ENCODE measurements around the gene ASCC3. TPM values are rescaled to one million over a fixed set of nuclear protein-coding genes. Genes with fewer than 3 reads are reported as not detected.
A peak's percentile ranks its signal among the peaks of the same experiment; 100 is the strongest.

Gene ASCC3
- total RNA-seq, 4 donors from 2014 or later = 12.0 to 17.7 (median 14.7) TPM

- Histone ChIP-seq H3K4me1 (peaks cover 13% of the 10 kb centered on the region in 2 donors), H3K4me3 (peak overlapping the region; percentile 67 to 87 (median 74)), H3K36me3 (no peaks in the 10 kb centered on the region), H3K9me3 (no peaks in the 10 kb centered on the region), H3K27me3 (no peaks in the 10 kb centered on the region), H3K27ac (peak overlapping the region; percentile 69 to 86 (median 84))
- ATAC-seq (no peak), DNase-seq (no peak)
- TF ChIP-seq CTCF (IDR thresholded peaks at IDR 0.05 in 4 of 5, conservative IDR thresholded peaks at IDR 0.05 in 1 of 5) (no peak), POLR2A (IDR thresholded peaks at IDR 0.05) (no peak)
- in situ Hi-C loops (cut with MboI; ENCODE audit: low sequenced_read_pairs in 4 of 4) = no loop called here
- intact Hi-C loops (cut with DNase I; ENCODE audit: low total_unique reads) = no loop called here
These were observed 828 bp downstream of the ASCC3 start for GRCh38 chr6:100880149-100880852.

- TF ChIP-seq CTCF (IDR thresholded peaks at IDR 0.05 in 4 of 5, conservative IDR thresholded peaks at IDR 0.05 in 1 of 5) = no peak
- no peak for TF ChIP-seq POLR2A (IDR thresholded peaks at IDR 0.05)
- peaks cover 13% of the 10 kb centered on the region in 2 donors for H3K4me1 ChIP-seq
- H3K4me3 ChIP-seq = no peak overlapping the region
- H3K9me3 ChIP-seq = no peaks in the 10 kb centered on the region
- DNase-seq (no peak), ATAC-seq (no peak)
- H3K36me3 ChIP-seq = no peaks in the 10 kb centered on the region
- intact Hi-C loops (cut with DNase I; ENCODE audit: low total_unique reads) (no loop called here), in situ Hi-C loops (cut with MboI; ENCODE audit: low sequenced_read_pairs in 4 of 4) (no loop called here)
- no peaks in the 10 kb centered on the region for H3K27me3 ChIP-seq
- no peak overlapping the region for H3K27ac ChIP-seq
These were observed 1.8 kb downstream of the ASCC3 start for GRCh38 chr6:100879317-100879716.

- TF ChIP-seq CTCF (IDR thresholded peaks at IDR 0.05 in 4 of 5, conservative IDR thresholded peaks at IDR 0.05 in 1 of 5) (no peak), POLR2A (IDR thresholded peaks at IDR 0.05) (no peak)
- intact Hi-C loops (cut with DNase I; ENCODE audit: low total_unique reads) (no loop called here), in situ Hi-C loops (cut with MboI; ENCODE audit: low sequenced_read_pairs in 4 of 4) (no loop called here)
- DNase-seq = no peak
- Histone ChIP-seq H3K27me3 (no peaks in the 10 kb centered on the region), H3K27ac (no peak overlapping the region), H3K4me3 (no peak overlapping the region), H3K4me1 (peaks cover 13% of the 10 kb centered on the region in 2 donors), H3K9me3 (no peaks in the 10 kb centered on the region), H3K36me3 (no peaks in the 10 kb centered on the region)
- ATAC-seq = no peak
These were observed 3.3 kb downstream of the ASCC3 start for GRCh38 chr6:100877851-100878250.

- in situ Hi-C loops (cut with MboI; ENCODE audit: low sequenced_read_pairs in 4 of 4) (no loop called here), intact Hi-C loops (cut with DNase I; ENCODE audit: low total_unique reads) (no loop called here)
- H3K36me3 ChIP-seq = no peaks in the 10 kb centered on the region
- no peak overlapping the region for H3K27ac ChIP-seq
- no peak for ATAC-seq
- peaks cover 7 to 8% of the 10 kb centered on the region in 2 donors for H3K4me1 ChIP-seq
- H3K9me3 ChIP-seq = no peaks in the 10 kb centered on the region
- no peak for DNase-seq
- no peak overlapping the region for H3K4me3 ChIP-seq
- TF ChIP-seq CTCF (IDR thresholded peaks at IDR 0.05 in 4 of 5, conservative IDR thresholded peaks at IDR 0.05 in 1 of 5) (no peak), POLR2A (IDR thresholded peaks at IDR 0.05) (no peak)
- H3K27me3 ChIP-seq = no peaks in the 10 kb centered on the region
These were observed 4.9 kb downstream of the ASCC3 start for GRCh38 chr6:100876251-100876650.

- in situ Hi-C loops (cut with MboI; ENCODE audit: low sequenced_read_pairs in 4 of 4) (no loop called here), intact Hi-C loops (cut with DNase I; ENCODE audit: low total_unique reads) (no loop called here)
- no peak overlapping the region for H3K4me3 ChIP-seq
- DNase-seq = no peak
- H3K36me3 ChIP-seq = peaks cover 0 to 17% of the 10 kb centered on the region in 2 donors
- H3K27ac ChIP-seq = no peak overlapping the region
- ATAC-seq = no peak
- H3K4me1 ChIP-seq = no peaks in the 10 kb centered on the region
- no peaks in the 10 kb centered on the region for H3K27me3 ChIP-seq
- TF ChIP-seq POLR2A (IDR thresholded peaks at IDR 0.05) (no peak), CTCF (IDR thresholded peaks at IDR 0.05 in 4 of 5, conservative IDR thresholded peaks at IDR 0.05 in 1 of 5) (no peak)
- no peaks in the 10 kb centered on the region for H3K9me3 ChIP-seq
These were observed 15.6 kb downstream of the ASCC3 start for GRCh38 chr6:100865525-100865924.

All from gastrocnemius medialis (tissue), 4 donors.